Measurements from ENCODE around the gene CCDC12.

Gene CCDC12

GRCh38 chr3:46917257-46917656, 59.3 kb downstream of the CCDC12 start:
- POLR2A ChIA-PET: no interaction called here
- no peak for DNase-seq (ENCODE audit: extremely low spot score)
- no peak for TF ChIP-seq ZNF384 (IDR thresholded peaks at IDR 0.05)
- no peak for TF ChIP-seq ARNT (IDR thresholded peaks at IDR 0.05)
- no peak for TF ChIP-seq SUZ12 (IDR thresholded peaks at IDR 0.05)
- TF ChIP-seq CTBP1 (IDR thresholded peaks at IDR 0.05; ENCODE audit: borderline replicate concordance): no peak
- no peak for TF ChIP-seq TARDBP (IDR thresholded peaks at IDR 0.05)
- no peak for TF ChIP-seq FOXK2 (IDR thresholded peaks at IDR 0.05)
- TF ChIP-seq SP1 (IDR thresholded peaks at IDR 0.05): no peak
- TF ChIP-seq BHLHE40 (IDR thresholded peaks at IDR 0.05; ENCODE audit: borderline replicate concordance): no peak
- no peak for TF ChIP-seq NFRKB (IDR thresholded peaks at IDR 0.05)
- TF ChIP-seq L3MBTL2 (conservative IDR thresholded peaks at IDR 0.05): no peak
- no peak for TF ChIP-seq FOXM1 (IDR thresholded peaks at IDR 0.05; ENCODE audit: borderline replicate concordance)
- no peak for TF ChIP-seq FOXA1 (IDR thresholded peaks at IDR 0.05)
- no peak for TF ChIP-seq ELF4 (IDR thresholded peaks at IDR 0.05)
- TF ChIP-seq HDGF (IDR thresholded peaks at IDR 0.05; ENCODE audit: borderline replicate concordance): no peak
- TF ChIP-seq LEF1 (IDR thresholded peaks at IDR 0.05; ENCODE audit: borderline replicate concordance): no peak
- no peak for TF ChIP-seq PKNOX1 (IDR thresholded peaks at IDR 0.05)
- CTCF ChIA-PET: interaction anchor here (0.6 kb wide), 1 partner anchor 89 kb away, joined by 3 read pairs; no protein-coding TSS in a partner anchor

- ChIA-PET POLR2A (no interaction called here), CTCF (interaction anchor here (0.6 kb wide), 1 partner anchor 89 kb away, joined by 3 read pairs; no protein-coding TSS in a partner anchor)
- TF ChIP-seq HDGF (IDR thresholded peaks at IDR 0.05; ENCODE audit: borderline replicate concordance): no peak
- TF ChIP-seq FOXA1 (IDR thresholded peaks at IDR 0.05): no peak
- no peak for TF ChIP-seq ELF4 (IDR thresholded peaks at IDR 0.05)
- no peak for TF ChIP-seq FOXM1 (IDR thresholded peaks at IDR 0.05; ENCODE audit: borderline replicate concordance)
- no peak for TF ChIP-seq LEF1 (IDR thresholded peaks at IDR 0.05; ENCODE audit: borderline replicate concordance)
- TF ChIP-seq L3MBTL2 (conservative IDR thresholded peaks at IDR 0.05): no peak
- TF ChIP-seq SUZ12 (IDR thresholded peaks at IDR 0.05): no peak
- no peak for TF ChIP-seq SP1 (IDR thresholded peaks at IDR 0.05)
- TF ChIP-seq BHLHE40 (IDR thresholded peaks at IDR 0.05; ENCODE audit: borderline replicate concordance): no peak
- TF ChIP-seq TARDBP (IDR thresholded peaks at IDR 0.05): no peak
- no peak for TF ChIP-seq FOXK2 (IDR thresholded peaks at IDR 0.05)
- TF ChIP-seq ZNF384 (IDR thresholded peaks at IDR 0.05): no peak
- no peak for TF ChIP-seq PKNOX1 (IDR thresholded peaks at IDR 0.05)
- TF ChIP-seq NFRKB (IDR thresholded peaks at IDR 0.05): no peak
- TF ChIP-seq CTBP1 (IDR thresholded peaks at IDR 0.05; ENCODE audit: borderline replicate concordance): no peak
- no peak for TF ChIP-seq ARNT (IDR thresholded peaks at IDR 0.05)
- no peak for DNase-seq (ENCODE audit: extremely low spot score)
These were observed 59.7 kb downstream of the CCDC12 start for GRCh38 chr3:46916799-46917198.

- ChIA-PET POLR2A (no interaction called here), CTCF (no interaction called here)
- TF ChIP-seq HDGF (IDR thresholded peaks at IDR 0.05; ENCODE audit: borderline replicate concordance): no peak
- TF ChIP-seq FOXM1 (IDR thresholded peaks at IDR 0.05; ENCODE audit: borderline replicate concordance): no peak
- no peak for DNase-seq (ENCODE audit: extremely low spot score)
These were observed 60.3 kb downstream of the CCDC12 start for GRCh38 chr3:46916278-46916677.

GRCh38 chr3:46915297-46915822, 61.2 kb downstream of the CCDC12 start:
- TF ChIP-seq PKNOX1 (IDR thresholded peaks at IDR 0.05) (no peak), ELF4 (IDR thresholded peaks at IDR 0.05) (no peak), SP1 (IDR thresholded peaks at IDR 0.05) (no peak), BHLHE40 (IDR thresholded peaks at IDR 0.05; ENCODE audit: borderline replicate concordance) (no peak), FOXK2 (IDR thresholded peaks at IDR 0.05) (no peak), LEF1 (IDR thresholded peaks at IDR 0.05; ENCODE audit: borderline replicate concordance) (no peak), FOXA1 (IDR thresholded peaks at IDR 0.05) (no peak), ZNF384 (IDR thresholded peaks at IDR 0.05) (no peak), CTBP1 (IDR thresholded peaks at IDR 0.05; ENCODE audit: borderline replicate concordance) (no peak), L3MBTL2 (conservative IDR thresholded peaks at IDR 0.05) (no peak), FOXM1 (IDR thresholded peaks at IDR 0.05; ENCODE audit: borderline replicate concordance) (no peak), NFRKB (IDR thresholded peaks at IDR 0.05) (no peak), HDGF (IDR thresholded peaks at IDR 0.05; ENCODE audit: borderline replicate concordance) (no peak), SUZ12 (IDR thresholded peaks at IDR 0.05) (no peak)
- POLR2A ChIA-PET: no interaction called here
- no peak for DNase-seq (ENCODE audit: extremely low spot score)
- CTCF ChIA-PET: interaction anchor here (1.0 kb wide), 1 partner anchor 33 kb away, joined by 5 read pairs; no protein-coding TSS in a partner anchor

- TF ChIP-seq LEF1 (IDR thresholded peaks at IDR 0.05; ENCODE audit: borderline replicate concordance) (no peak), PKNOX1 (IDR thresholded peaks at IDR 0.05) (no peak), BHLHE40 (IDR thresholded peaks at IDR 0.05; ENCODE audit: borderline replicate concordance) (no peak), HDGF (IDR thresholded peaks at IDR 0.05; ENCODE audit: borderline replicate concordance) (no peak), ELF4 (IDR thresholded peaks at IDR 0.05) (no peak), TARDBP (IDR thresholded peaks at IDR 0.05) (no peak), CTBP1 (IDR thresholded peaks at IDR 0.05; ENCODE audit: borderline replicate concordance) (no peak), FOXA1 (IDR thresholded peaks at IDR 0.05) (no peak), SP1 (IDR thresholded peaks at IDR 0.05) (no peak), L3MBTL2 (conservative IDR thresholded peaks at IDR 0.05) (no peak), FOXK2 (IDR thresholded peaks at IDR 0.05) (no peak), ARNT (IDR thresholded peaks at IDR 0.05) (no peak), NFRKB (IDR thresholded peaks at IDR 0.05) (no peak), FOXM1 (IDR thresholded peaks at IDR 0.05; ENCODE audit: borderline replicate concordance) (no peak), SUZ12 (IDR thresholded peaks at IDR 0.05) (no peak), ZNF384 (IDR thresholded peaks at IDR 0.05) (no peak)
- ChIA-PET POLR2A (no interaction called here), CTCF (interaction anchor here (1.0 kb wide), 1 partner anchor 32 kb away, joined by 5 read pairs; no protein-coding TSS in a partner anchor)
- no peak for DNase-seq (ENCODE audit: extremely low spot score)
These were observed 61.7 kb downstream of the CCDC12 start for GRCh38 chr3:46914849-46915248.
